ENCODE results near the gene NAIF1.
A peak's percentile ranks its signal among the peaks of the same experiment; 100 is the strongest.
"Not testable (repeated sequence)": the region's sequence is repeated elsewhere in the genome, so short reads cannot be mapped to it uniquely, and the experiment has no call there.

The NAIF1 gene

GRCh38 chr9:128026773-128027541 lies 40.2 kb downstream of the NAIF1 start:
- DNase-seq (ENCODE audit: low read depth), result peak; percentile 76

GRCh38 chr9:128026255-128026772 lies 40.8 kb downstream of the NAIF1 start:
- DNase-seq (ENCODE audit: low read depth), result no peak

GRCh38 chr9:128025736-128026135 lies 41.4 kb downstream of the NAIF1 start:
- no peak for DNase-seq (ENCODE audit: low read depth)

GRCh38 chr9:128024761-128025308 lies 42.3 kb downstream of the NAIF1 start:
- DNase-seq (ENCODE audit: low read depth), result no peak

GRCh38 chr9:128023671-128024070 lies 43.4 kb downstream of the NAIF1 start:
- DNase-seq (ENCODE audit: low read depth), result not testable (repeated sequence)

- no peak for DNase-seq (ENCODE audit: low read depth)
Measured at GRCh38 chr9:128022886-128023285, 44.2 kb downstream of the NAIF1 start.

- no peak for DNase-seq (ENCODE audit: low read depth)
Measured at GRCh38 chr9:128021098-128021497, 46.0 kb downstream of the NAIF1 start.

GRCh38 chr9:128020692-128021091 lies 46.4 kb downstream of the NAIF1 start:
- no peak for DNase-seq (ENCODE audit: low read depth)

GRCh38 chr9:128015696-128016095 lies 51.4 kb downstream of the NAIF1 start:
- DNase-seq (ENCODE audit: low read depth), result no peak
